ENCODE data around the gene ALG12. TPM values are rescaled to one million over a fixed set of nuclear protein-coding genes. Genes with fewer than 3 reads are reported as not detected.

ALG12 gene
- total and polyA plus RNA-seq, 2 of the 13 experiments (the other 11 are each of a cell fraction or from before 2014, with no cell fraction given), result 7.8 to 15.8 TPM

DNA sequence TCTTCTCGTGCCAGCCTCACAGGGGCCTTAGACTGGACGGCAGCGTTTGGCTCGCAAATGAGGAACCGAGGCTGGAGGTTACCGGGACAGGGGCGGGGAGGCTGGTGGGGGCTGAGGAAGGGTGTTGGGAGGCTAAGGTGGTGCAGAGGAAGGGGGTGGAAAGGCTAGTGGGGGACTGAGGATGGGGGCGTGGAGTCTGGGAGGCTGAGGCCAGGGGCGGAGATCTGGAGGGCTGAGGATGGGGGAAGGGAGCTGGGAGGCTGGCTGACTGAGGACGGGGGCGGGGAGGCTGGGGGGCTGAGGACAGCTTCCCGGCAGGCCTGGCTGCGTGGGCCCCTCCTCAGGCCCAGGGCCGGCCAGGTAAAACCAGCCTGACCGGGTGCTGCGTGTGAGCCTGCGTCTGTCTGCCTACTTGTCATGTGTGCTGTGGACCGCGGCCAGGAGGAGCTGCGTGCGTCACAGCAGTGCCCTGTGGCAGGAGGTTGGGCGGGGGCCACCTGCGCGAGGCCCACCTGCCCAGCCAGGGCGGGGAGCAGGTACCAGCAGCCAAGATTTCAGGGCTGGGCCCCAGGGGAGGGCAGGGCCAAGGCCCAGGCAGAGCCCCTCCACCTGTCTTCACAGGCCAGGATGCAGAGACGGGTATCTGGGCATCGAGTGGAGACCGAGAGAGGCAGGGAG is 32.9 kb upstream of the ALG12 start (continued):
- TF ChIP-seq ZBTB38 (CRISPR knock-in tag; IDR thresholded peaks at IDR 0.05), result peak; percentile 21; the same call in 1 of the 2 replicates
- TF ChIP-seq MAZ (IDR thresholded peaks at IDR 0.05; ENCODE audit: borderline replicate concordance, low read depth, low read length), result no peak
- 0 out of 2 replicates have a peak, but pooled peaks have one; percentile 22 for TF ChIP-seq MAZ (CRISPR knock-in tag; IDR thresholded peaks at IDR 0.05; ENCODE audit: low read depth)
- no peak for TF ChIP-seq FOXA1 (IDR thresholded peaks at IDR 0.05)
- peak; percentile 38; the same call in 1 of the 2 replicates for TF ChIP-seq FOXA1 (CRISPR knock-in tag; IDR thresholded peaks at IDR 0.05)
- TF ChIP-seq RNF2 (conservative IDR thresholded peaks at IDR 0.05; ENCODE audit: low read depth), result peak; percentile 59; the same call in 1 of the 2 replicates
- peak; percentile 69; the same call in 1 of the 2 replicates for TF ChIP-seq HIC2 (CRISPR knock-in tag; IDR thresholded peaks at IDR 0.05; ENCODE audit: low read depth)
- TF ChIP-seq, protein P1, sequence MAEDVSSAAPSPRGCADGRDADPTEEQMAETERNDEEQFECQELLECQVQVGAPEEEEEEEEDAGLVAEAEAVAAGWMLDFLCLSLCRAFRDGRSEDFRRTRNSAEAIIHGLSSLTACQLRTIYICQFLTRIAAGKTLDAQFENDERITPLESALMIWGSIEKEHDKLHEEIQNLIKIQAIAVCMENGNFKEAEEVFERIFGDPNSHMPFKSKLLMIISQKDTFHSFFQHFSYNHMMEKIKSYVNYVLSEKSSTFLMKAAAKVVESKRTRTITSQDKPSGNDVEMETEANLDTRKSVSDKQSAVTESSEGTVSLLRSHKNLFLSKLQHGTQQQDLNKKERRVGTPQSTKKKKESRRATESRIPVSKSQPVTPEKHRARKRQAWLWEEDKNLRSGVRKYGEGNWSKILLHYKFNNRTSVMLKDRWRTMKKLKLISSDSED (CRISPR knock-in tag; IDR thresholded peaks at IDR 0.05), result 0 out of 2 replicates have a peak, but pooled peaks have one; percentile 33
- TF ChIP-seq ATF1 (CRISPR knock-in tag; IDR thresholded peaks at IDR 0.05), result no peak
- no peak for TF ChIP-seq ZNF513 (CRISPR knock-in tag; conservative IDR thresholded peaks at IDR 0.05)
- TF ChIP-seq ZNF563 (CRISPR knock-in tag; IDR thresholded peaks at IDR 0.05), result peak; percentile 56; the same call in 1 of the 2 replicates
- TF ChIP-seq SP5 (CRISPR knock-in tag; IDR thresholded peaks at IDR 0.05; ENCODE audit: borderline replicate concordance, low read depth), result peak; percentile 73
- TF ChIP-seq, protein P2, sequence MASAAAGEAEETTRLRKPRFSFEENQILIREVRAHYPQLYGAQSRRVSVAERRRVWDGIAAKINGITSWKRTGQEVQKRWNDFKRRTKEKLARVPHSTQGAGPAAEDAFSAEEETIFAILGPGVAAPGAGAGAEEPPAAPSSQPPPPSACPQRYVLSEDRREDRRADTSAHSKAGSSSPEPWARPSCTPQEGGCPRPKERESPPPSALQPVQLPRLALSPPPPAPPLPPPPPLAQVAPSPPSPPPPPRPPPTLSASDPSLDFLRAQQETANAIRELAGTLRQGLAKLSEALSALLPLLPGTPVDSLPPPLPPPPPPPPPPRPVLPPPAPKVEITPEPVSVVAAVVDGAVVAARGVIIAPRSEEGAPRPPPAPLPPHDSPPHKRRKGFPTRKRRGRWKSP (CRISPR knock-in tag; IDR thresholded peaks at IDR 0.05), result 0 out of 2 replicates have a peak, but pooled peaks have one; percentile 61
- TF ChIP-seq ZMAT3 (CRISPR knock-in tag; conservative IDR thresholded peaks at IDR 0.05), result 0 out of 2 replicates have a peak, but pooled peaks have one; percentile 38
- peak; percentile 63; the same call in 1 of the 2 replicates for TF ChIP-seq ZBTB43 (CRISPR knock-in tag; conservative IDR thresholded peaks at IDR 0.05)
- TF ChIP-seq ZNF607 (CRISPR knock-in tag; IDR thresholded peaks at IDR 0.05; ENCODE audit: borderline replicate concordance), result peak; percentile 82
- TF ChIP-seq FOXP1 (IDR thresholded peaks at IDR 0.05), result no peak
- no peak for TF ChIP-seq FOXP1 (CRISPR knock-in tag; IDR thresholded peaks at IDR 0.05)
- TF ChIP-seq ZFX (CRISPR knock-in tag; IDR thresholded peaks at IDR 0.05; ENCODE audit: low read depth), result peak; percentile 66
- TF ChIP-seq GRHL1 (CRISPR knock-in tag; conservative IDR thresholded peaks at IDR 0.05), result no peak
- peak; percentile 59; the same call in 1 of the 2 replicates for TF ChIP-seq GABPB1 (CRISPR knock-in tag; IDR thresholded peaks at IDR 0.05)
